ENCODE measurements around the gene TMCO6.
"Not testable (repeated sequence)": the region's sequence is repeated elsewhere in the genome, so short reads cannot be mapped to it uniquely, and the experiment has no call there.

Gene TMCO6

GRCh38 chr5:140631036-140631417 is 8.2 kb upstream of the TMCO6 start:
- no peak for DNase-seq

GRCh38 chr5:140631831-140632365 is 7.4 kb upstream of the TMCO6 start:
- no peak for DNase-seq

GRCh38 chr5:140632366-140633020 is 6.8 kb upstream of the TMCO6 start:
- peak; percentile 21 for DNase-seq

GRCh38 chr5:140633021-140633471 is 6.2 kb upstream of the TMCO6 start, which contains the start of gene CD14:
CD14 (minus strand) TSS chr5:140633175; CDS start chr5:140633071, 104 bp downstream.
- no peak for DNase-seq

- no peak for DNase-seq
Measured at GRCh38 chr5:140633501-140633900, 5.8 kb upstream of the TMCO6 start.

GRCh38 chr5:140634103-140634502 is 5.1 kb upstream of the TMCO6 start:
- no peak for DNase-seq

- DNase-seq, result no peak
Measured at GRCh38 chr5:140635291-140636257, 3.7 kb upstream of the TMCO6 start.

GRCh38 chr5:140637371-140638100 is 1.7 kb upstream of the TMCO6 start:
- no peak for DNase-seq

GRCh38 chr5:140638898-140639147 is 428 bp upstream of the TMCO6 start:
- not testable (repeated sequence) for DNase-seq

GRCh38 chr5:140641716-140642115 is 2.5 kb downstream of the TMCO6 start:
- DNase-seq, result no peak

- DNase-seq, result peak; percentile 56
Measured at GRCh38 chr5:140642718-140643117, 3.5 kb downstream of the TMCO6 start.

- no peak for DNase-seq
Measured at GRCh38 chr5:140647042-140647419, 7.8 kb downstream of the TMCO6 start.

GRCh38 chr5:140658870-140659269 is 19.6 kb downstream of the TMCO6 start:
- DNase-seq, result no peak

GRCh38 chr5:140660371-140660770 is 21.1 kb downstream of the TMCO6 start:
- not testable (repeated sequence) for DNase-seq

GRCh38 chr5:140664030-140664358 is 24.7 kb downstream of the TMCO6 start:
- DNase-seq, result no peak

GRCh38 chr5:140664359-140665119 is 25.3 kb downstream of the TMCO6 start, which contains the start of gene WDR55:
WDR55 (plus strand) TSS chr5:140664904; CDS start chr5:140664913, 9 bp downstream.
- peak; percentile 92 for DNase-seq

GRCh38 chr5:140671035-140671434 is 31.8 kb downstream of the TMCO6 start:
- not testable (repeated sequence) for DNase-seq

GRCh38 chr5:140671472-140672125 is 32.3 kb downstream of the TMCO6 start:
- DNase-seq, result no peak

GRCh38 chr5:140672455-140673186 is 33.4 kb downstream of the TMCO6 start:
- DNase-seq, result peak; percentile 10

- DNase-seq, result no peak
Measured at GRCh38 chr5:140673187-140673976, 34.1 kb downstream of the TMCO6 start, which contains the start of gene DND1. DND1 (minus strand) TSS chr5:140673576; CDS start chr5:140673542, 34 bp downstream.
